HEK293 (cell line): Measurements from ENCODE around the gene HMOX1.

Experiments used
- CTCF ChIA-PET: fragments of 350-600 bp; formaldehyde crosslinking; extraction: SDS; loops from one replicate; lab custom pipeline; 2021; ENCODE audit warnings: antibody characterized with exemption; lab: Yijun Ruan, JAX
- POLR2A ChIA-PET: fragments of 300-600 bp; formaldehyde crosslinking; extraction: SDS; loops from one replicate; lab custom pipeline; 2020; ENCODE audit warnings: antibody characterized with exemption, inconsistent platforms; lab: Yijun Ruan, JAX
- H3K27ac ChIP-seq: fragments of 200-500 bp; sonication (Bioruptor generic); 2 replicates; pipeline ENCODE4 v1.5.1; 2014; ENCODE audit warnings: low read depth, low read length, control low read depth, inconsistent platforms; ENCODE audit errors: extremely low read depth
- H3K36me3 ChIP-seq, 2 experiments: fragments of 200-500 bp in 1 of 2; sonication (Bioruptor generic) in 1 of 2; 1 replicate in 1 of 2; 2 replicates in 1 of 2; pipeline ENCODE4 v1.5.1; 2014 to 2017; ENCODE audit warnings: inconsistent platforms in 2 of 2, low read length in 2 of 2; ENCODE audit not compliant: control insufficient read depth in 2 of 2, insufficient read depth in 1 of 2
- H3K4me1 ChIP-seq: fragments of 200-500 bp; sonication (Bioruptor generic); 2 replicates; pipeline ENCODE4 v1.5.1; 2014; ENCODE audit warnings: mild to moderate bottlenecking, low read length, inconsistent platforms; ENCODE audit not compliant: control insufficient read depth, insufficient read depth
- H3K4me3 ChIP-seq: 2 replicates; pipeline ENCODE4 v1.5.1; 2011; ENCODE audit warnings: low read depth, mild to moderate bottlenecking, control low read depth, low read length, moderate library complexity
- H3K9me3 ChIP-seq: fragments of 200-500 bp; sonication (Bioruptor generic); 2 replicates; pipeline ENCODE4 v1.5.1; 2014; ENCODE audit warnings: low read depth, low read length, inconsistent platforms; ENCODE audit not compliant: control insufficient read depth, insufficient read depth
- AEBP2 ChIP-seq: fragments of 450-650 bp; formaldehyde crosslinking; IDR thresholded peaks from 2 replicates; pipeline ENCODE4 v1.5.1; 2016; ENCODE audit warnings: missing biosample characterization, missing genetic modification characterization, borderline replicate concordance
- GFI1B ChIP-seq: fragments of 450-650 bp; formaldehyde crosslinking; IDR thresholded peaks from 2 replicates; pipeline ENCODE4 v1.5.1; 2016; ENCODE audit warnings: missing biosample characterization, missing genetic modification characterization
- GLIS1 ChIP-seq: fragments of 450-650 bp; formaldehyde crosslinking; IDR thresholded peaks from 2 replicates; pipeline ENCODE4 v1.5.1; 2016; ENCODE audit warnings: missing biosample characterization, missing genetic modification characterization
- GLIS2 ChIP-seq: fragments of 450-650 bp; formaldehyde crosslinking; IDR thresholded peaks from 2 replicates; pipeline ENCODE4 v1.5.1; 2016; ENCODE audit warnings: missing biosample characterization, missing genetic modification characterization
- KLF1 ChIP-seq: fragments of 450-650 bp; formaldehyde crosslinking; IDR thresholded peaks from 2 replicates; pipeline ENCODE4 v1.5.1; 2016; ENCODE audit warnings: missing biosample characterization, missing genetic modification characterization
- MYNN ChIP-seq: fragments of 450-650 bp; formaldehyde crosslinking; IDR thresholded peaks from 2 replicates; pipeline ENCODE4 v1.5.1; 2016; ENCODE audit warnings: missing biosample characterization, missing genetic modification characterization, borderline replicate concordance
- PRDM6 ChIP-seq: fragments of 450-650 bp; formaldehyde crosslinking; IDR thresholded peaks from 2 replicates; pipeline ENCODE4 v1.5.1; 2017; ENCODE audit warnings: missing biosample characterization, missing genetic modification characterization
- SALL2 ChIP-seq: fragments of 450-650 bp; formaldehyde crosslinking; IDR thresholded peaks from 2 replicates; pipeline ENCODE4 v1.5.0; 2017; ENCODE audit warnings: missing biosample characterization, mild to moderate bottlenecking, missing genetic modification characterization, borderline replicate concordance
- TRIM28 ChIP-seq: IDR thresholded peaks from 2 replicates; pipeline ENCODE4 v1.6.1; 2011; ENCODE audit warnings: low read length, control low read depth, borderline replicate concordance
- TSHZ1 ChIP-seq: fragments of 450-650 bp; formaldehyde crosslinking; IDR thresholded peaks from 2 replicates; pipeline ENCODE4 v1.5.1; 2016; ENCODE audit warnings: missing biosample characterization, missing genetic modification characterization, borderline replicate concordance
- ZBTB20 ChIP-seq: fragments of 450-650 bp; formaldehyde crosslinking; IDR thresholded peaks from 2 replicates; pipeline ENCODE4 v1.5.1; 2016; ENCODE audit warnings: missing biosample characterization, missing genetic modification characterization
- ZBTB48 ChIP-seq: fragments of 450-650 bp; formaldehyde crosslinking; IDR thresholded peaks from 2 replicates; pipeline ENCODE4 v1.5.1; 2016; ENCODE audit warnings: missing biosample characterization, missing genetic modification characterization
- ZFP3 ChIP-seq: fragments of 450-650 bp; formaldehyde crosslinking; IDR thresholded peaks from 2 replicates; pipeline ENCODE4 v1.5.1; 2016; ENCODE audit warnings: low read depth, missing biosample characterization, missing genetic modification characterization
- ZFP37 ChIP-seq: fragments of 450-650 bp; formaldehyde crosslinking; IDR thresholded peaks from 2 replicates; pipeline ENCODE4 v1.5.1; 2016; ENCODE audit warnings: missing biosample characterization, missing genetic modification characterization
- ZNF132 ChIP-seq: fragments of 450-650 bp; formaldehyde crosslinking; IDR thresholded peaks from 2 replicates; pipeline ENCODE4 v1.5.1; 2017; ENCODE audit warnings: missing biosample characterization, missing genetic modification characterization, borderline replicate concordance
- ZNF274 ChIP-seq, 2 experiments: fragments of 200-500 bp in 1 of 2; fragments of 450-650 bp in 1 of 2; sonication (Bioruptor generic) in 1 of 2; formaldehyde crosslinking in 1 of 2; IDR thresholded peaks; 2 replicates each; pipeline versions ENCODE4 v1.5.1 to v1.6.1; 2014 to 2016; ENCODE audit warnings: borderline replicate concordance in 1 of 2, inconsistent platforms in 1 of 2, low read length in 1 of 2, missing biosample characterization in 1 of 2, missing genetic modification characterization in 1 of 2
- ZNF423 ChIP-seq: fragments of 450-650 bp; formaldehyde crosslinking; IDR thresholded peaks from 2 replicates; pipeline ENCODE4 v1.5.1; 2016; ENCODE audit warnings: missing biosample characterization, missing genetic modification characterization
- ZNF530 ChIP-seq: fragments of 450-650 bp; formaldehyde crosslinking; IDR thresholded peaks from 2 replicates; pipeline ENCODE4 v1.5.1; 2016; ENCODE audit warnings: low read depth, missing biosample characterization, missing genetic modification characterization
- ZNF561 ChIP-seq: fragments of 450-650 bp; IDR thresholded peaks from 2 replicates; pipeline ENCODE4 v1.5.1; 2018; ENCODE audit warnings: missing biosample characterization, missing genetic modification characterization, borderline replicate concordance
- ZNF596 ChIP-seq: fragments of 450-650 bp; IDR thresholded peaks from 2 replicates; pipeline ENCODE4 v1.5.0; 2018; ENCODE audit warnings: missing biosample characterization, mild to moderate bottlenecking, missing genetic modification characterization, moderate library complexity
- ZNF654 ChIP-seq: fragments of 450-650 bp; formaldehyde crosslinking; IDR thresholded peaks from 2 replicates; pipeline ENCODE4 v1.5.1; 2016; ENCODE audit warnings: low read depth, missing biosample characterization, missing genetic modification characterization
- ZNF660 ChIP-seq: fragments of 450-650 bp; IDR thresholded peaks from 2 replicates; pipeline ENCODE4 v1.5.1; 2018; ENCODE audit warnings: missing biosample characterization, mild to moderate bottlenecking, missing genetic modification characterization
- ZNF692 ChIP-seq: fragments of 450-650 bp; formaldehyde crosslinking; IDR thresholded peaks from 2 replicates; pipeline ENCODE4 v1.5.1; 2016; ENCODE audit warnings: missing biosample characterization, missing genetic modification characterization
- TF ChIP-seq, protein P1 (sequence below): fragments of 450-650 bp; formaldehyde crosslinking; IDR thresholded peaks from 2 replicates; pipeline ENCODE4 v1.5.1; 2016; ENCODE audit warnings: missing biosample characterization, missing genetic modification characterization

Gene HMOX1

GRCh38 chr22:35424081-35424480 lies 43.2 kb downstream of the HMOX1 start (continued):
- no peak for TF ChIP-seq ZNF530 (tag by site-specific recombination)
- no peak for TF ChIP-seq ZNF132 (tag by site-specific recombination)
- TF ChIP-seq ZFP37 (tag by site-specific recombination), result no peak
- no peak for TF ChIP-seq GFI1B (tag by site-specific recombination)
- TF ChIP-seq GLIS1 (tag by site-specific recombination), result no peak

GRCh38 chr22:35424761-35425160 lies 43.9 kb downstream of the HMOX1 start:
- Histone ChIP-seq H3K27ac (no peak overlapping the region), H3K4me1 (no peaks in the 10 kb centered on the region), H3K4me3 (no peak overlapping the region), H3K36me3 (peaks cover 41 to 88% of the 10 kb centered on the region in 2 experiments), H3K9me3 (no peaks in the 10 kb centered on the region)
- POLR2A ChIA-PET, result interaction anchor here (1.0 to 1.1 kb wide), 2 partner anchors 15 to 16 kb away, joined by 3 read pairs; no protein-coding TSS in a partner anchor
- CTCF ChIA-PET, result interaction anchor here (0.6 to 1.9 kb wide), 6 partner anchors 48 to 159 kb away, joined by 3 to 8 read pairs (median 4); no protein-coding TSS in a partner anchor
- TF ChIP-seq GLIS2 (tag by site-specific recombination) (no peak), ZFP3 (no peak), ZNF596 (tag by site-specific recombination) (no peak), MYNN (tag by site-specific recombination) (no peak), SALL2 (tag by site-specific recombination) (no peak), ZFP37 (tag by site-specific recombination) (no peak), ZBTB20 (tag by site-specific recombination) (no peak), AEBP2 (tag by site-specific recombination) (no peak), ZNF561 (tag by site-specific recombination) (no peak), ZNF423 (no peak), ZNF654 (tag by site-specific recombination) (no peak), ZNF274 (IDR thresholded peaks at IDR 0.05; ENCODE audit: low read length) (no peak), ZNF274 (tag by site-specific recombination; IDR thresholded peaks at IDR 0.05; ENCODE audit: borderline replicate concordance) (no peak), PRDM6 (tag by site-specific recombination) (no peak), ZNF692 (tag by site-specific recombination) (no peak)

- H3K4me1 ChIP-seq, result no peaks in the 10 kb centered on the region
- CTCF ChIA-PET, result interaction anchor here (0.6 to 1.9 kb wide), 4 partner anchors 52 to 158 kb away, joined by 3 to 8 read pairs (median 4); no protein-coding TSS in a partner anchor
- POLR2A ChIA-PET, result interaction anchor here (1.0 to 1.1 kb wide), 2 partner anchors 15 to 17 kb away, joined by 3 read pairs; no protein-coding TSS in a partner anchor
- no peaks in the 10 kb centered on the region for H3K9me3 ChIP-seq
- H3K4me3 ChIP-seq, result no peak overlapping the region
- H3K27ac ChIP-seq, result no peak overlapping the region; the same call in 1 of the 2 replicates
- H3K36me3 ChIP-seq, result peaks cover 38 to 85% of the 10 kb centered on the region in 2 experiments
- TF ChIP-seq KLF1 (tag by site-specific recombination) (no peak), ZBTB48 (tag by site-specific recombination) (no peak), MYNN (tag by site-specific recombination) (no peak), TSHZ1 (tag by site-specific recombination) (no peak), TRIM28 (no peak), ZNF660 (tag by site-specific recombination) (no peak)
- TF ChIP-seq, protein P1, sequence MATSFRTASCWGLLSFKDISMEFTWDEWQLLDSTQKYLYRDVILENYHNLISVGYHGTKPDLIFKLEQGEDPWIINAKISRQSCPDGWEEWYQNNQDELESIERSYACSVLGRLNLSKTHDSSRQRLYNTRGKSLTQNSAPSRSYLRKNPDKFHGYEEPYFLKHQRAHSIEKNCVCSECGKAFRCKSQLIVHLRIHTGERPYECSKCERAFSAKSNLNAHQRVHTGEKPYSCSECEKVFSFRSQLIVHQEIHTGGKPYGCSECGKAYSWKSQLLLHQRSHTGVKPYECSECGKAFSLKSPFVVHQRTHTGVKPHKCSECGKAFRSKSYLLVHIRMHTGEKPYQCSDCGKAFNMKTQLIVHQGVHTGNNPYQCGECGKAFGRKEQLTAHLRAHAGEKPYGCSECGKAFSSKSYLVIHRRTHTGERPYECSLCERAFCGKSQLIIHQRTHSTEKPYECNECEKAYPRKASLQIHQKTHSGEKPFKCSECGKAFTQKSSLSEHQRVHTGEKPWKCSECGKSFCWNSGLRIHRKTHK, result no peak
Observed at GRCh38 chr22:35425546-35425945, 44.6 kb downstream of the HMOX1 start.
